GM12891 (cell line): ENCODE measurements around the gene TMEM231.
"Not testable (repeated sequence)": the region's sequence is repeated elsewhere in the genome, so short reads cannot be mapped to it uniquely, and the experiment has no call there.

Experiments
- POLR2AphosphoS5 ChIP-seq: IDR thresholded peaks from 2 replicates; pipeline ENCODE4 v1.6.1; 2011; ENCODE audit warnings: low read depth, low read length, control low read depth
- TAF1 ChIP-seq: IDR thresholded peaks from 2 replicates; pipeline ENCODE4 v1.6.1; 2011; ENCODE audit warnings: low read depth, low read length, control low read depth

DNA sequence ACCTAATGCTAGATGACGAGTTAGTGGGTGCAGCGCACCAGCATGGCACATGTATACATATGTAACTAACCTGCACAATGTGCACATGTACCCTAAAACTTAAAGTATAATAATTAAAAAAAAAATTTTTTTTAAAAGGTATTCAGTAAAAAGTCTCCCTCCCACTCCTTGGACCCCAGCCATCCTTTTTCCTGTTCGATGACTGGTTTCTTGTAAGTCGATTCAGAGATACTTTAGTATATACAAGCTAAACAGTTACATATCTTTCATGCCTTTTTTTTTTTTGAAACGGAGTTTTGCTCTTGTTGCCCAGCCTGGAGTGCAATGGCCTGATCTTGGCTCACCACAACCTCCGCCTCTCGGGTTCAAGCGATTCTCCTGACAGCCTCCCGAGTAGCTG, 35.9 kb upstream of the TMEM231 start:
- not testable (repeated sequence) for TF ChIP-seq TAF1, POLR2AphosphoS5
